Measurements from ENCODE around the gene ARHGAP11A. TPM values are rescaled to one million over a fixed set of nuclear protein-coding genes. Genes with fewer than 3 reads are reported as not detected.

Gene ARHGAP11A
- total RNA-seq, 1 donor from 2014 or later = 7.5 TPM

DNA sequence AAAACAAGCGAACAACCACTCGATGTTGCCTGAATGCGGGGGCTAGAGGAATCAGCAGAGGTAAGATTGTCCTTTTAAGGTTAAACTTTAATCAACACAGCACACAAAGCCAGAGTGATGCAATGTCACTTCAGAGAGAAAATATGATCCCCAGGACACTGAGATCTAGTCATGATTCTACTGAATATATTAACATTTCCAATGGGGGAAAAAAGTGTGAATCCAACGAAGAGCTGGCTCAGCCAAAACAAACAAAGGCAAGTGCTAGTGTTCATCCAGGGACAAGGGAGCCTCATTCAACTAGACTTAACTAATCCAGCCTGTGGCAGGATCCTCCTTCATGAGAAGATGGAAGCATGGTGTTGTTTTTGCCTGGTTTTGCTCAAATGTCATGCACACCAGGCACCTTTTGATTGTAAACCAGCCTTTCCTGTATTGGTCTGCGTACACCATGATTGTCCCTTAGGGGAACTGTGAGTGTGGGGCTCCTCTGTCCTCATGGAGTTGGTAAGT is 62.0 kb downstream of the ARHGAP11A start:
- no peak for DNase-seq
- intact Hi-C loops (cut with micrococcal nuclease) = no loop called here
- ChIA-PET CTCF (no interaction called here), POLR2A (no interaction called here)
- no peak for ATAC-seq (ENCODE audit: low read depth)
- Mint-ChIP-seq H3K27ac (no peak overlapping the region), H3K9me3 (no peaks in the 10 kb centered on the region), H3K36me3 (ENCODE audit: low read depth) (no peaks in the 10 kb centered on the region), H3K4me3 (no peak overlapping the region), H3K27me3 (no peaks in the 10 kb centered on the region), H3K4me1 (no peaks in the 10 kb centered on the region)
- no peak for TF ChIP-seq CTCF (IDR thresholded peaks at IDR 0.05)

GRCh38 chr15:32679298-32679690 is 64.0 kb downstream of the ARHGAP11A start:
- POLR2A ChIA-PET = no interaction called here
- CTCF ChIA-PET = interaction anchor here (0.6 kb wide), 1 partner anchor 19 kb away, joined by 3 read pairs; no protein-coding TSS in a partner anchor
- no peak overlapping the region for H3K27ac Mint-ChIP-seq
- DNase-seq (no peak), ATAC-seq (ENCODE audit: low read depth) (no peak)
- H3K36me3 Mint-ChIP-seq (ENCODE audit: low read depth) = no peaks in the 10 kb centered on the region
- H3K9me3 Mint-ChIP-seq = no peaks in the 10 kb centered on the region
- H3K27me3 Mint-ChIP-seq = no peaks in the 10 kb centered on the region
- no peak overlapping the region for H3K4me3 Mint-ChIP-seq
- intact Hi-C loops (cut with micrococcal nuclease) = no loop called here
- no peaks in the 10 kb centered on the region for H3K4me1 Mint-ChIP-seq
- no peak for TF ChIP-seq CTCF (IDR thresholded peaks at IDR 0.05)

- H3K36me3 Mint-ChIP-seq (ENCODE audit: low read depth) = no peaks in the 10 kb centered on the region
These were observed 67.3 kb downstream of the ARHGAP11A start for GRCh38 chr15:32682569-32682968.

GRCh38 chr15:32682977-32683630 is 67.8 kb downstream of the ARHGAP11A start:
- no peaks in the 10 kb centered on the region for H3K27me3 Mint-ChIP-seq
- H3K27ac Mint-ChIP-seq = no peak overlapping the region
- no peaks in the 10 kb centered on the region for H3K9me3 Mint-ChIP-seq
- ChIA-PET CTCF (no interaction called here), POLR2A (no interaction called here)
- no peak for ATAC-seq (ENCODE audit: low read depth)
- DNase-seq = no peak
- no peak overlapping the region for H3K4me3 Mint-ChIP-seq
- no peaks in the 10 kb centered on the region for H3K4me1 Mint-ChIP-seq
- TF ChIP-seq CTCF (IDR thresholded peaks at IDR 0.05) = no peak
- intact Hi-C loops (cut with micrococcal nuclease) = no loop called here
- no peaks in the 10 kb centered on the region for H3K36me3 Mint-ChIP-seq (ENCODE audit: low read depth)

More at GRCh38 chr15:32682569-32682968, 67.3 kb downstream of the ARHGAP11A start:
- Mint-ChIP-seq H3K27me3 (no peaks in the 10 kb centered on the region), H3K9me3 (no peaks in the 10 kb centered on the region), H3K27ac (no peak overlapping the region), H3K4me3 (no peak overlapping the region), H3K4me1 (no peaks in the 10 kb centered on the region)
- DNase-seq (no peak), ATAC-seq (ENCODE audit: low read depth) (no peak)
- intact Hi-C loops (cut with micrococcal nuclease) = no loop called here
- no peak for TF ChIP-seq CTCF (IDR thresholded peaks at IDR 0.05)
- CTCF ChIA-PET = no interaction called here
- POLR2A ChIA-PET = no interaction called here

DNA sequence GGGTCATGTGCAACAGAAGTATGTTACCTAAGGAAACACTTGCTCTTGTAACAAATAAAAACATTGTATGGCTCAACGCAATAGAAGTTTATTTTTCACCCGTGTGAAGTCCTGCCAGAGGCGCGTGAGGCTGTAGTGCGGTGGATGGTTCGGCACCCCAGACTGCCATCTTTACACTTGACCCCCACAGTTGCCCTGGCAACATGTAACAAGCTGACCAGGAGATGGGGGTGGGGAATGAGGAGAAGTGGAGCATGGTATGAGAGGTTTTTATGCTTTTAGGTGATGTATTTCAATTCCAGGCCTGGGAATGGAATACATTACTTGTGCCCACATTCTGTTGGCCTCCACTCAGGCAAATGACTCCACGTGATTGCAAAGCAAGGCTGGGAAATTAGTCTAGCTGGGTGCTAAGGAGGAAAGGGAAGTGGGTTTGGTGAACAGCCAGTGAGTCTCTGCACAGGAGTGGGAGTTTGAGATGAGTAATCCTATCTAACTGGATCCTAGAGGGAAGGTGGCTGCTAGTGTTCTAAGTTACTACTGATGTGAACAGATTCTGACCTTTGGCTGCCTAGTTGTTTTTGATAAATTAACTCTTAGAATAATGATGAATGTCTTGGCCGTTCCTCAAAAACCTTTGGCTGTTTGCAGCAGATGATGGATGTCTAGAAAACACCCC is 68.7 kb downstream of the ARHGAP11A start:
- ChIA-PET CTCF (no interaction called here), POLR2A (no interaction called here)
- Mint-ChIP-seq H3K4me1 (no peaks in the 10 kb centered on the region), H3K36me3 (ENCODE audit: low read depth) (no peaks in the 10 kb centered on the region), H3K27ac (no peak overlapping the region), H3K4me3 (no peak overlapping the region), H3K9me3 (no peaks in the 10 kb centered on the region), H3K27me3 (no peaks in the 10 kb centered on the region)
- no peak for TF ChIP-seq CTCF (IDR thresholded peaks at IDR 0.05)
- DNase-seq (no peak), ATAC-seq (ENCODE audit: low read depth) (no peak)
- intact Hi-C loops (cut with micrococcal nuclease) = no loop called here
